Neural cell (in vitro differentiated cells): ENCODE measurements around the gene SAP30BP. TPM values are rescaled to one million over a fixed set of nuclear protein-coding genes. Genes with fewer than 3 reads are reported as not detected.

Source experiments
- H2AFZ ChIP-seq: fragments of 200-600, 300-800 bp; sonication (generic), shearing (Covaris generic); 2 replicates; pipeline ENCODE4 v1.6.0; 2014; ENCODE audit warnings: low read depth, mild to moderate bottlenecking, antibody characterized with exemption, low read length, moderate library complexity
- H3F3A ChIP-seq: fragments of 200-600 bp; shearing (Covaris generic); 2 replicates; pipeline ENCODE4 v1.6.1; 2016; ENCODE audit warnings: mild to moderate bottlenecking, moderate library complexity, mixed read lengths, antibody characterized with exemption, low read length; ENCODE audit not compliant: insufficient read depth, poor library complexity, severe bottlenecking
- H3K27ac ChIP-seq: fragments of 200-600, 300-800 bp; sonication (generic), shearing (Covaris generic); 2 replicates; pipeline ENCODE4 v1.5.1; 2014; ENCODE audit warnings: mild to moderate bottlenecking, low read length, moderate library complexity
- H3K27me3 ChIP-seq: fragments of 300-800, 200-600 bp; sonication (generic), shearing (Covaris generic); 2 replicates; pipeline ENCODE4 v1.6.0; 2014; ENCODE audit warnings: mild to moderate bottlenecking, low read depth, low read length, moderate library complexity; ENCODE audit not compliant: insufficient read depth
- H3K36me3 ChIP-seq: fragments of 300-800, 200-600 bp; sonication (generic), shearing (Covaris generic); 2 replicates; pipeline ENCODE4 v1.5.1; 2014; ENCODE audit warnings: mild to moderate bottlenecking, antibody characterized with exemption, low read length, moderate library complexity; ENCODE audit not compliant: insufficient read depth
- H3K4me2 ChIP-seq: fragments of 300-800, 200-600 bp; sonication (generic), shearing (Covaris generic); 2 replicates; pipeline ENCODE4 v1.6.0; 2014; ENCODE audit warnings: mild to moderate bottlenecking, low read length
- H3K4me3 ChIP-seq: fragments of 300-800, 200-600 bp; sonication (generic), shearing (Covaris generic); 2 replicates; pipeline ENCODE4 v1.5.1; 2014; ENCODE audit warnings: mild to moderate bottlenecking, low read length, moderate library complexity
- H3K79me2 ChIP-seq: fragments of 200-600 bp; shearing (Covaris generic); replicated peaks from 2 replicates; pipeline ENCODE4 v1.6.0; 2014; ENCODE audit warnings: mild to moderate bottlenecking, low read length, moderate library complexity; ENCODE audit not compliant: insufficient read depth
- H3K9ac ChIP-seq: fragments of 300-800, 200-600 bp; sonication (generic), shearing (Covaris generic); 2 replicates; pipeline ENCODE4 v1.6.1; 2016; ENCODE audit warnings: mild to moderate bottlenecking, low read length, mixed read lengths
- H3K9me2 ChIP-seq: fragments of 200-600 bp; shearing (Covaris generic); 2 replicates; pipeline ENCODE4 v1.6.1; 2016; ENCODE audit warnings: mild to moderate bottlenecking, low read length, mixed read lengths; ENCODE audit not compliant: insufficient read depth
- H3K9me3 ChIP-seq: fragments of 200-600, 300-800 bp; sonication (generic), shearing (Covaris generic); 2 replicates; pipeline ENCODE4 v1.6.1; 2016; ENCODE audit warnings: mild to moderate bottlenecking, mixed run types, low read length, moderate library complexity, mixed read lengths
- H4K20me1 ChIP-seq: fragments of 200-600 bp; shearing (Covaris generic); 2 replicates; pipeline ENCODE4 v1.6.1; 2016; ENCODE audit warnings: mild to moderate bottlenecking, mixed run types; ENCODE audit not compliant: insufficient read depth
- EP300 ChIP-seq: fragments of 450-650 bp; conservative IDR thresholded peaks from 2 replicates; pipeline ENCODE4 v1.6.1; 2014; ENCODE audit warnings: antibody characterized with exemption, mild to moderate bottlenecking, moderate library complexity; ENCODE audit not compliant: poor library complexity, severe bottlenecking
- EZH2 ChIP-seq: fragments of 200-600, 300-800 bp; shearing (Covaris generic), sonication (generic); IDR thresholded peaks from 2 replicates; pipeline ENCODE4 v1.6.1; 2014; ENCODE audit warnings: antibody characterized with exemption, low read length, borderline replicate concordance, mild to moderate bottlenecking; ENCODE audit not compliant: insufficient read depth, poor library complexity, severe bottlenecking
- MXI1 ChIP-seq: fragments of 450-650 bp; conservative IDR thresholded peaks from 2 replicates; pipeline ENCODE4 v1.6.1; 2014; ENCODE audit warnings: antibody characterized with exemption, mild to moderate bottlenecking; ENCODE audit not compliant: poor library complexity, severe bottlenecking
- POLR2AphosphoS5 ChIP-seq: IDR thresholded peaks from 2 replicates; pipeline ENCODE4 v1.6.1; 2012
- RAD21 ChIP-seq: fragments of 450-650 bp; conservative IDR thresholded peaks from 2 replicates; pipeline ENCODE4 v1.6.1; 2014; ENCODE audit warnings: antibody characterized with exemption, mild to moderate bottlenecking, moderate library complexity
- SMC3 ChIP-seq: fragments of 450-650 bp; conservative IDR thresholded peaks from 2 replicates; pipeline ENCODE4 v1.6.1; 2014; ENCODE audit warnings: antibody characterized with exemption, mild to moderate bottlenecking, moderate library complexity; ENCODE audit not compliant: poor library complexity
- TAF1 ChIP-seq: IDR thresholded peaks from 2 replicates; pipeline ENCODE4 v1.6.1; 2012; ENCODE audit warnings: low read depth
- polyA plus RNA-seq: library from polyadenylated mRNA; depleted of rRNA; stranded (reverse); fragments of >200 nt; gene quantifications from 2 replicates; pipeline ENCODE4 v1.2.3, GENCODE V29; 2014
- TF ChIP-seq, protein P1 (sequence below): fragments of 450-650 bp; IDR thresholded peaks from 2 replicates; pipeline ENCODE4 v1.5.1; 2014; ENCODE audit warnings: antibody characterized with exemption, mild to moderate bottlenecking, moderate library complexity; ENCODE audit not compliant: poor library complexity, severe bottlenecking
- TF ChIP-seq, protein P2 (sequence below): IDR thresholded peaks from 2 replicates; pipeline ENCODE4 v1.6.1; 2012; ENCODE audit warnings: borderline replicate concordance

The SAP30BP gene
- polyA plus RNA-seq, 1 donor from 2014 or later = 156 TPM

DNA sequence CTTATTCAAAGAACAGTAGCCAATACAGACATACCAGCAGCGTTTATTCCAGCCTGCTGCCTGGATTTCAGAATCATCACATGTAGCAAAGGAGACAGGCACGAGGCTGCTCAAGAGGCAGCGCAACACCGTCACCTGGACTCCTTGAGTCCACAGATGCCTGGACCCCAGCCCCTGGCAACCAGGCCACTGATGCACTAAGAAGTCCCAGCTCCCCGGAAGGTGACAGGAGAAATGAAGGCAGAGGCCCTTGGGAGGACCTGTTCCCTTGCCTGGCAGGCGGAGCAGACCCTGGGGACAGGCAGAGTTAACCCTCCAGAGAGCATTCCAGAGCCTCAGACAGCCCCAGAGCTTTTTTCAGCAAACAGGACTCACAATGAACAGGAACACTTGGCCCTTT lies 17.5 kb upstream of the SAP30BP start:
- Histone ChIP-seq H3K79me2 (no peaks in the 10 kb centered on the region), H3F3A (no peaks in the 10 kb centered on the region), H3K4me2 (no peak overlapping the region), H4K20me1 (no peaks in the 10 kb centered on the region), H2AFZ (no peak overlapping the region), H3K9me3 (no peaks in the 10 kb centered on the region), H3K27ac (no peak overlapping the region), H3K4me3 (no peak overlapping the region), H3K36me3 (peaks cover 4% of the 10 kb centered on the region), H3K9me2 (no peaks in the 10 kb centered on the region), H3K27me3 (no peaks in the 10 kb centered on the region), H3K9ac (no peak overlapping the region)
- TF ChIP-seq MXI1 = no peak
- TF ChIP-seq SMC3 = no peak
- no peak for TF ChIP-seq EP300

DNA sequence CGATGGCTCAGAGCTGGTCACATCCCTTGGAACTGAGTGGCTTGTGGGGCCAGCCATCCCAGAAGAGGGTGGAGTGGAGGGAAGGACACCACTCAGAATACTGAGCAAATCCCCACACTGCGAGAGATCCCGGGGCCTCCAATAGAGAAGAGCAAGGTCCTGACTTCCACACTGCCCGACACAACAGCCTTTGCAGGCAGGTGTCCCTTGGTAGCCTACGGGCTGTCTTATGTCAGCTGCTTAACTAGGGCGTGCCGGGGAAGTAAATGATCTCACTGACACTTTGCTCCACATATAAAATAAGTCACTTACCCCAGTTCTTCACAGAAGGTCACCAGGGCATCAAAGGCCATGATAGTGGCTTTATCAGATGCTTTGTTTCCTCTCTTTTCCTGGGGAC lies 16.3 kb upstream of the SAP30BP start:
- no peaks in the 10 kb centered on the region for H4K20me1 ChIP-seq
- no peak overlapping the region for H2AFZ ChIP-seq
- H3K4me3 ChIP-seq = no peak overlapping the region
- H3K9me2 ChIP-seq = no peaks in the 10 kb centered on the region
- no peaks in the 10 kb centered on the region for H3K79me2 ChIP-seq
- H3K27me3 ChIP-seq = no peaks in the 10 kb centered on the region
- H3K27ac ChIP-seq = no peak overlapping the region
- H3K4me2 ChIP-seq = no peak overlapping the region
- no peak overlapping the region for H3K9ac ChIP-seq
- TF ChIP-seq MXI1 (no peak), EP300 (no peak), TAF1 (no peak), SMC3 (no peak), EZH2 (no peak), RAD21 (no peak), POLR2AphosphoS5 (no peak)
- TF ChIP-seq, protein P1, sequence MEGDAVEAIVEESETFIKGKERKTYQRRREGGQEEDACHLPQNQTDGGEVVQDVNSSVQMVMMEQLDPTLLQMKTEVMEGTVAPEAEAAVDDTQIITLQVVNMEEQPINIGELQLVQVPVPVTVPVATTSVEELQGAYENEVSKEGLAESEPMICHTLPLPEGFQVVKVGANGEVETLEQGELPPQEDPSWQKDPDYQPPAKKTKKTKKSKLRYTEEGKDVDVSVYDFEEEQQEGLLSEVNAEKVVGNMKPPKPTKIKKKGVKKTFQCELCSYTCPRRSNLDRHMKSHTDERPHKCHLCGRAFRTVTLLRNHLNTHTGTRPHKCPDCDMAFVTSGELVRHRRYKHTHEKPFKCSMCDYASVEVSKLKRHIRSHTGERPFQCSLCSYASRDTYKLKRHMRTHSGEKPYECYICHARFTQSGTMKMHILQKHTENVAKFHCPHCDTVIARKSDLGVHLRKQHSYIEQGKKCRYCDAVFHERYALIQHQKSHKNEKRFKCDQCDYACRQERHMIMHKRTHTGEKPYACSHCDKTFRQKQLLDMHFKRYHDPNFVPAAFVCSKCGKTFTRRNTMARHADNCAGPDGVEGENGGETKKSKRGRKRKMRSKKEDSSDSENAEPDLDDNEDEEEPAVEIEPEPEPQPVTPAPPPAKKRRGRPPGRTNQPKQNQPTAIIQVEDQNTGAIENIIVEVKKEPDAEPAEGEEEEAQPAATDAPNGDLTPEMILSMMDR = no peak
- TF ChIP-seq, protein P2, sequence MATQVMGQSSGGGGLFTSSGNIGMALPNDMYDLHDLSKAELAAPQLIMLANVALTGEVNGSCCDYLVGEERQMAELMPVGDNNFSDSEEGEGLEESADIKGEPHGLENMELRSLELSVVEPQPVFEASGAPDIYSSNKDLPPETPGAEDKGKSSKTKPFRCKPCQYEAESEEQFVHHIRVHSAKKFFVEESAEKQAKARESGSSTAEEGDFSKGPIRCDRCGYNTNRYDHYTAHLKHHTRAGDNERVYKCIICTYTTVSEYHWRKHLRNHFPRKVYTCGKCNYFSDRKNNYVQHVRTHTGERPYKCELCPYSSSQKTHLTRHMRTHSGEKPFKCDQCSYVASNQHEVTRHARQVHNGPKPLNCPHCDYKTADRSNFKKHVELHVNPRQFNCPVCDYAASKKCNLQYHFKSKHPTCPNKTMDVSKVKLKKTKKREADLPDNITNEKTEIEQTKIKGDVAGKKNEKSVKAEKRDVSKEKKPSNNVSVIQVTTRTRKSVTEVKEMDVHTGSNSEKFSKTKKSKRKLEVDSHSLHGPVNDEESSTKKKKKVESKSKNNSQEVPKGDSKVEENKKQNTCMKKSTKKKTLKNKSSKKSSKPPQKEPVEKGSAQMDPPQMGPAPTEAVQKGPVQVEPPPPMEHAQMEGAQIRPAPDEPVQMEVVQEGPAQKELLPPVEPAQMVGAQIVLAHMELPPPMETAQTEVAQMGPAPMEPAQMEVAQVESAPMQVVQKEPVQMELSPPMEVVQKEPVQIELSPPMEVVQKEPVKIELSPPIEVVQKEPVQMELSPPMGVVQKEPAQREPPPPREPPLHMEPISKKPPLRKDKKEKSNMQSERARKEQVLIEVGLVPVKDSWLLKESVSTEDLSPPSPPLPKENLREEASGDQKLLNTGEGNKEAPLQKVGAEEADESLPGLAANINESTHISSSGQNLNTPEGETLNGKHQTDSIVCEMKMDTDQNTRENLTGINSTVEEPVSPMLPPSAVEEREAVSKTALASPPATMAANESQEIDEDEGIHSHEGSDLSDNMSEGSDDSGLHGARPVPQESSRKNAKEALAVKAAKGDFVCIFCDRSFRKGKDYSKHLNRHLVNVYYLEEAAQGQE = no peak
- peaks cover 4% of the 10 kb centered on the region for H3K36me3 ChIP-seq
- no peaks in the 10 kb centered on the region for H3F3A ChIP-seq
- no peaks in the 10 kb centered on the region for H3K9me3 ChIP-seq

DNA sequence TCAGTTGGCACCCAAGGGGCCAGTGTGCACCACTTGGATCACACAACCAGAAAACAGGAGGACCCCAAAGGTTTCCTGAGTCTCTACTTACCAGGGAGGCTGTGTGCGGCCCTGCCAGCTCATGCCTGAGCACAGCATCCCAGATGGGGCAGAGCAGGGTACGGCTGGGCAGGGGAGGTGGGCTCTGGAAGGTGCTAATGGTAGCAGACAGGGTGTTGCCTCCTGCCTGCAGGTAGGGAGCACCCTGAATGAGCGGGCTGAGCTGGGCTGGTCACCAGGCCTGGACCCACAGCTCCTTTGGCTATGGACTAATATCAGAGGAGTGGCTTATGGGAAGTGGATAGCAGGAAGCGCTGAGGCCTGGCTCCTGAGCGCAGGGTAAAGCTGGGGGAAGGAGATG lies 14.8 kb upstream of the SAP30BP start:
- Histone ChIP-seq H3K27ac (no peak overlapping the region), H3K9ac (no peak overlapping the region), H3F3A (no peaks in the 10 kb centered on the region), H3K4me3 (no peak overlapping the region), H4K20me1 (no peaks in the 10 kb centered on the region), H3K4me2 (no peak overlapping the region), H3K36me3 (peaks cover 4% of the 10 kb centered on the region), H3K79me2 (no peaks in the 10 kb centered on the region), H2AFZ (no peak overlapping the region), H3K9me3 (no peaks in the 10 kb centered on the region), H3K27me3 (no peaks in the 10 kb centered on the region), H3K9me2 (no peaks in the 10 kb centered on the region)
- TF ChIP-seq MXI1 (no peak), SMC3 (no peak), POLR2AphosphoS5 (no peak), EP300 (no peak), RAD21 (no peak), EZH2 (no peak), TAF1 (no peak)
- TF ChIP-seq, protein P1 = no peak
- TF ChIP-seq, protein P2 = no peak
